Nephron (organoid): Measurements from ENCODE around the gene PLPP4.

ENCODE experiments used
- H3K27ac Mint-ChIP-seq, 3 experiments: 2 replicates each; pipeline ENCODE4 v1.8.0; 2020; ENCODE audit warnings: mixed read lengths in 3 of 3, mild to moderate bottlenecking in 2 of 3, moderate library complexity in 1 of 3
- H3K27me3 Mint-ChIP-seq: 2 replicates; pipeline ENCODE4 v1.8.0; 2021; ENCODE audit warnings: low read depth, mild to moderate bottlenecking, moderate library complexity, mixed read lengths
- H3K36me3 Mint-ChIP-seq: 2 replicates; pipeline ENCODE4 v1.8.0; 2020; ENCODE audit warnings: low read depth, mixed read lengths
- H3K4me1 Mint-ChIP-seq: 2 replicates; pipeline ENCODE4 v1.8.0; 2020; ENCODE audit warnings: mixed read lengths
- H3K4me3 Mint-ChIP-seq, 3 experiments: 2 replicates each; pipeline ENCODE4 v1.8.0; 2020; ENCODE audit warnings: mild to moderate bottlenecking in 3 of 3, mixed read lengths in 3 of 3, moderate library complexity in 2 of 3
- H3K9me3 Mint-ChIP-seq: 2 replicates; pipeline ENCODE4 v1.8.0; 2020; ENCODE audit warnings: mixed read lengths
- CTCF ChIP-seq, 3 experiments: fragments of 200-600 bp; sonication (generic); IDR thresholded peaks; one replicate each; pipeline ENCODE4 v1.5.0; 2021; ENCODE audit warnings: antibody characterized with exemption in 3 of 3; ENCODE audit not compliant: unreplicated experiment in 3 of 3

PLPP4 gene

DNA sequence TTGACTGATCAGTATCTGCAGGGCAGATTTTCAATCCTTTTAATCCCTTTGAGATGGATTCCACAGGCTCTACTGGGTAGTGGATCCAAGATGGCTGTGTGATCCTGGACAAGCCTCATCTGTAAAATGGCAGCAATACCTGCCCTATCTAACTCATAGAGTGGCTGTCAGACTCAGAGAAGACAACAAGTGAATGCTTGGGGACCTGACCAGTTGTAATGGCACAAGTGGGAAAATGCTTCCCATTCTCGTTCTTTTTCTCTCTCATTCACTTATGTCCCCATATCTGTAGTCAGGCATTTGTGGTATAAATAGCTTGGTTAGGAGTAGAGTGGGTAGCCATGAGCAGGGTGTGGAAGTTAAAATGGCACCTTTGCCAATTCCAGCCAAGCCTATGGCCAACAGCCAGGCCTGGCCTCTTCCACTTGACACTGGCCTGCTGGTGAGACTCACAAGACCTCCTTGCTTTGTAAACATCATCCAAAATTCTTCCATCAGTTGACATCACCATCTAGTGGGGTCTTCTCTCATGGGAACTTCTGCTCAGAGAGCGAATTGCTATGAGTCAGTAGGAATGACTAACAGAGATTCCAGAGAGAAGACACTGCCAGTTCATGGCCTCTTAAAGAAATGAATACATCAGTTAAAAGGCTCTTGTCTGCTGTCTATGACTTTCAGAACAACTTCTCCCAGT lies 150.1 kb downstream of the PLPP4 start:
- peaks cover 13% of the 10 kb centered on the region for H3K27me3 Mint-ChIP-seq
- peaks cover 10% of the 10 kb centered on the region for H3K9me3 Mint-ChIP-seq
- TF ChIP-seq CTCF (IDR thresholded peaks at IDR 0.05; ENCODE audit: unreplicated experiment in 3 of 3), result no peak
- no peaks in the 10 kb centered on the region for H3K4me1 Mint-ChIP-seq
- H3K36me3 Mint-ChIP-seq, result no peaks in the 10 kb centered on the region
- no peak overlapping the region for H3K4me3 Mint-ChIP-seq
- H3K27ac Mint-ChIP-seq, result no peak overlapping the region

- Mint-ChIP-seq H3K9me3 (peaks cover 7% of the 10 kb centered on the region), H3K27me3 (peaks cover 13% of the 10 kb centered on the region), H3K4me1 (no peaks in the 10 kb centered on the region), H3K4me3 (no peak overlapping the region), H3K36me3 (no peaks in the 10 kb centered on the region), H3K27ac (no peak overlapping the region)
- TF ChIP-seq CTCF (IDR thresholded peaks at IDR 0.05; ENCODE audit: unreplicated experiment in 3 of 3), result no peak
Measured at GRCh38 chr10:120607710-120608703, 151.0 kb downstream of the PLPP4 start.

- Mint-ChIP-seq H3K4me1 (no peaks in the 10 kb centered on the region), H3K36me3 (no peaks in the 10 kb centered on the region), H3K27me3 (peaks cover 13% of the 10 kb centered on the region), H3K4me3 (no peak overlapping the region), H3K9me3 (no peaks in the 10 kb centered on the region), H3K27ac (no peak overlapping the region)
- TF ChIP-seq CTCF (IDR thresholded peaks at IDR 0.05; ENCODE audit: unreplicated experiment in 3 of 3), result no peak
Measured at GRCh38 chr10:120609006-120609405, 152.0 kb downstream of the PLPP4 start.

GRCh38 chr10:120610791-120611190 lies 153.8 kb downstream of the PLPP4 start:
- Mint-ChIP-seq H3K27ac (no peak overlapping the region), H3K4me3 (no peak overlapping the region), H3K4me1 (no peaks in the 10 kb centered on the region), H3K27me3 (peaks cover 9% of the 10 kb centered on the region), H3K9me3 (peaks cover 4% of the 10 kb centered on the region), H3K36me3 (no peaks in the 10 kb centered on the region)
- no peak for TF ChIP-seq CTCF (IDR thresholded peaks at IDR 0.05; ENCODE audit: unreplicated experiment in 3 of 3)

- H3K4me1 Mint-ChIP-seq, result no peaks in the 10 kb centered on the region
- no peak for TF ChIP-seq CTCF (IDR thresholded peaks at IDR 0.05; ENCODE audit: unreplicated experiment in 3 of 3)
Measured at GRCh38 chr10:120612756-120613155, 155.7 kb downstream of the PLPP4 start.

More at GRCh38 chr10:120612756-120613155, 155.7 kb downstream of the PLPP4 start:
- H3K27me3 Mint-ChIP-seq, result peaks cover 5% of the 10 kb centered on the region
- H3K4me3 Mint-ChIP-seq, result no peak overlapping the region
- H3K36me3 Mint-ChIP-seq, result no peaks in the 10 kb centered on the region
- peaks cover 11% of the 10 kb centered on the region for H3K9me3 Mint-ChIP-seq
- no peak overlapping the region for H3K27ac Mint-ChIP-seq
